HG03095 (cell line): ENCODE results near the gene TMIE.

Source experiments
- ATAC-seq: cut with Tn5 transposase; IDR thresholded peaks from one replicate; pipeline ENCODE4 v1.9.1; 2021; ENCODE audit warnings: moderate library complexity; ENCODE audit not compliant: unreplicated experiment

The TMIE gene

GRCh38 chr3:46706771-46707582 lies 5.8 kb downstream of the TMIE start:
- no peak for ATAC-seq

- ATAC-seq: no peak
Measured at GRCh38 chr3:46707601-46708011, 6.4 kb downstream of the TMIE start.

GRCh38 chr3:46708401-46709156 lies 7.4 kb downstream of the TMIE start:
- ATAC-seq: no peak

- no peak for ATAC-seq
Measured at GRCh38 chr3:46709157-46709654, 8.0 kb downstream of the TMIE start.

DNA sequence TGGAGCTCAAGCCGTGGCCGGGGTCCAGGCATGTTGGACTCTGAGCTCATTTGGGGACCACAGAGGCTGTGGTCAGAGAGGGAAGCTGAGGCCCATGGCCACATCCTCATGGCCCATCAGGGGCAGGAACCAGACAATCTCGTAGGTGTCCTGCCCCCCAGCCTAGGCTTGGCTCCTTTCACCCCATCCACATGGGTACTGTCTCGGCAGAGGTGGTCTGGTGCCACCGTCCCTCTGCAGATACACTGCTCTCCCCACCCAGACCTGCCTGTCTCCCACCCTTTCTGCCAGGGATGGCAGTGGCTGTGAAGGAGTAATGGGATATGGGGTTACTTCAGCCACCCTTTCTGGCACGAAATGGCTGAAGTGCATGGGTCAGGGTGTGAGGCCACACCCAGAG lies 8.5 kb downstream of the TMIE start:
- no peak for ATAC-seq

DNA sequence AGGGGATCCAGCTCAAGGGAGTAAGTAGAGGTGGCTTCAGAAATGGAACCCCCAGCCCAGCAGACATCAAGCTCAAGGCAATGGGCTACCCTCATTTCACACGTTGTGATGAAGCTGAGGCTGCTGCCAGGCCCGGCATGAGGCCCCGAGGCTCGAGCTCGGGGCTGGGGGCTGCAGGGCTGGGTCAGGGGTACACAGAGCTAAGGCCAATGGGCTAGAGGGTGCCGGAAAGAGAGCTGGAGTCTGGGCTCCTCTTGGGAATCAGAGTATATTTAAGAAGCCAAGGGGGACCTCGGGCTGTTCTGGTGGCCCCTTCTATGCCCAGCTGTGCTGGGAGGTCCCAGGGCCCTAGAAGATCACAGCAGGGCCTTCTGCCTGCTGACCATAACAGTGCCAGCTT lies 9.0 kb downstream of the TMIE start:
- ATAC-seq: no peak

DNA sequence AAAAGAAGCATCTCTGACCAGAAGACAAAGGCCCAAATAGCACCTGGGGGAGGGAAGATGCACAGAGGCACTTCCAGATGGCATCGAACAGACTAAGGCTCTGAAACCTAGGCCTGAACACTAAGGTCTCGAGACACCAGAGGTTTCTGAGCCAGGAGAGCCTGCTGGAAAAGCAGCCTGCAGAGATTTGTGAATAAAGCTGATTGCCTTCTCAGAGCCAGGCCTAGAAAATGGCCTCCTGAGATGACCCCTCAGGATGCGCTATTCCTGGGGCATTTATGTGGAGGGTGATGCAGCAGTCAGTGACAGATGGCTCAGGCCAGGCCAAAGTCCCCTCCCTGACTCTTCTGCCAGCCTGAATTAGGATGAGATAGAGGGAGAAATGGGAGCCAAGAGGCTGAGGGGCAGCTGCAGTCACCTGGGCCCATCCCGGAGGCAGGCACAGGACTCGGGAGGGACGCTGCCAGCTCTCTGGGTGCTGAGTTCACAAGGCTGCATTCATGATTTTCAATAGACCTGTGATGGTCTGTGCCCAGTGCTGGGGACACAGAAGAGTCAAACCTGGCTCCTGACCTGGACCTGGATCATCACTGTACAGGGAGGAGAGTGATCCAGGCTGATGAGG lies 9.6 kb downstream of the TMIE start:
- ATAC-seq: no peak

GRCh38 chr3:46711305-46711704 lies 10.1 kb downstream of the TMIE start:
- no peak for ATAC-seq

- ATAC-seq: no peak
Measured at GRCh38 chr3:46711760-46712159, 10.6 kb downstream of the TMIE start.

DNA sequence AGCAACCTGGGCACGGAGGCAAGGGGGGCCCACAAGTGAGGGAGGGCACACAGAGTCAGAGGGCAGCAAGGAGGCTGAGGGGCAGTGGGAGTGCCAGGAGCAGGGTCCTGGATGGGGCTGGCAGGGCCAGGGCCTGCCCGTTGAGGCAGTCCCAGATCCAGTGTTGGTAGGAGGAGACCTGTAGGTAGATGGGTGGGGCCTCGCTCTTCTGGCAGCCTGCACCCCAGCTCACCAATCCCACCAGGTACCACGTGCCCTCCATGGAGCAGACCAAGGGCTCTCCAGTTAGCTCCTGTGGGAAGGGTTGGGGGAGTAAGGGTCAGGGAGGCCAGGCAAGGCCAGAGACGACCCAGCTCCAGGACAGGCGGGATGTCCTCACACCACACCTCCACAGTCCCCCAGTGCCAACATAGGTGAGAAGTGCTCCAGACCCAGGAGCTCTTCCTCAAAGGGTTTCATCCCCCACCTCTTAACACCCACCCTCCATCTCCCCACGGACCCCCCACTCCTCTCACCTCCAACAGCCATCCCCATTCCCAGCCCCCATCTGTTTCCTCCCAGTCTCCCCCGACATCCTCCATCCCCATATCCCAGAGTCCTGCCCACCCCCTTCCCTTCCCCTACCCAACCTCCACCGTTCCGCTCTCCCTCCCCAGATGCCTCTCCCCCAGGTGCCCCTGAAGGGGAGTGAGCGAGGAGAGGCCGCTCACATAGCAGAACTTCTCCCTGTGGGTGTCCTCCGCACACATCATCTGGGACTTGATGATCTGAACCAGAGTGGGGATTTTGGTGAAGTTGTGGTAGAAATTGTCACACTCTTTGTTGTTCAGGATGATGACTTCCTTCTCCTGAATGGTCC lies 11.2 kb downstream of the TMIE start:
- no peak for ATAC-seq

- no peak for ATAC-seq
Measured at GRCh38 chr3:46713050-46713897, 12.1 kb downstream of the TMIE start.

DNA sequence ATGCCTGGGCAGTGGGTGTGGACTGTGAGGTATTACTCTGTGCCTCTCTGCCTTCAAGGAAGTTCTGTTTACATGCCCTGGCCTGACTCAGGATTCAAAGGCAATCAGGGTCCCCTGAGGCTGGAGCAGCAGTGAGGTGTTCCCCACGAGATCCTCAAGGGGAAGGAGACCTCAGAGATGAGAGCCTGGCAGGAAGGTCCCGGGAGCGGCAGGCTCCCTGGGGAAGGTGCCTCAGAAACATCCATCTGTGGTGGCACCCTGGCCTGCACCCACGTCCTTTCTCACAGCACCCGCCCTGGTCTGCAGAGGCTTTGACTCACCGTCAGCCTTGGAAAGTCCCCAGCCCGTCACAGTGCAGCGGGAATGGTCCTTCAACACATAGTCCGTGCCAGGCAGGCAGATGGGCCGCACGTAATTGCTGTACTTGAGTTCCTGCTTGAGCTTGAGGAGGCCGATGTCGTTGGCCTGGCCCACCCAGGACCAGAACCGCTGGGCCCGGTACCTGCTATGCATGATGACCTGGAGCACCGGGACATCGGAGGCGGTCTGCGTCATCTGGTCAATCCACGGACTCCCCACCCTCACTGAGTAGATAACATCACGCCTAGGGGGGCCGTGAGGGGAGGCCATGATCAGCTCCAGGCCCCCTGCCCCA lies 12.8 kb downstream of the TMIE start:
- no peak for ATAC-seq

GRCh38 chr3:46714728-46715506 lies 13.7 kb downstream of the TMIE start:
- no peak for ATAC-seq

- ATAC-seq: no peak
Measured at GRCh38 chr3:46715507-46716175, 14.4 kb downstream of the TMIE start.

- no peak for ATAC-seq
Measured at GRCh38 chr3:46716461-46717441, 15.6 kb downstream of the TMIE start.

DNA sequence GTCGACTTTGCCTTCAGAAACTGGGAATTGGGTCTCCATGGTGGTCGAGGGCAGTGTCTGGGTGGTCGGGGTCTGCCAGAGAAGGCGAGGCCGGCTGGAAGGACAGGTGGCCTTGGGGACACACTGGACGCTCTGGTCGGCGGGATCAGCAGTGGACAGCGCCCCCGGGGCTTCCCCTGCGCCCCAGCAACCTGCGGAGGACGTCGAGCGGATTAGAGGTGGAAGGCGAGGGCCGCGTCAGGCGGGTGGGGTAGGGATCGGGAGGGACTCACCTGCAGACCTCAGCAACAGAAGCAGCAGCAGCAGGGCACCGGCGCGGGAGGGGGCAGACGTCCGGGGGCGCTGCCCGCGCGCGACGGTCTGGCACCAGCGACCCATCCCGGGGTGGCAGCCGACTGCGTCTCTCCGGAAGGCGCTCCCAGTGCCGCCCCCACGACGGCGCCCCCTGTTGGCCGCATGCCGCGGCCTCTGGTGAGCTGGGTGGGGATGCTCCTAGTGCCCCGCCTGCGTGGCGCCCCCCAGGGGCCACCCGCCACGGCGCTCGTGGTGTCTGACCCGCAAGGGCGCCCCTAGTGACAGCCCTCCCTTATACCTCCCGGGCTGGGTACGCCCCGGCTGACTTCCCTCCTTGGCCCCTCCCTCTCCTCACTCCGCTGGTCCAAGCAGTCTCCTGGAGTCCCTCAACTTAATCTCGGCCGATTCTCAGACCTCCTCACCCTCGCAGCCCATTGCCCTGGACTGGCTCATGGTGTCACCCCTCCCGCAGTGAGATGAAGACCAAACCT lies 16.4 kb downstream of the TMIE start, which contains the start of gene PRSS50:
Gene PRSS50, minus strand, starts transcription at position 423 of the 785 bp plus-strand sequence. Its CDS starts 45 bp downstream, at position 378.
- ATAC-seq: no peak
